WTC11 (cell line): ENCODE results near the gene GLIPR2. TPM values are rescaled to one million over a fixed set of nuclear protein-coding genes. Genes with fewer than 3 reads are reported as not detected.

Source experiments
- ATAC-seq: fragments of 200-7000 bp; cut with Tn5 transposase; 2 replicates; pipeline ENCODE4 v1.10.0; 2021; ENCODE audit warnings: mild to moderate bottlenecking, moderate library complexity
- CTCF ChIA-PET: fragments of 300-600 bp; sonication (Branson Sonifier 250); formaldehyde crosslinking; loops from one replicate; lab custom pipeline; 2021; ENCODE audit warnings: antibody characterized with exemption; lab: Charles Lee
- POLR2A ChIA-PET: fragments of 350-600 bp; sonication (Branson Sonifier 250); formaldehyde crosslinking; loops from one replicate; lab custom pipeline; 2021; ENCODE audit warnings: antibody characterized with exemption; lab: Charles Lee
- DNase-seq: peaks from one replicate; pipeline ENCODE4 v3.0.0; 2021; ENCODE audit warnings: low spot score
- H3K27ac Mint-ChIP-seq: 2 replicates; pipeline ENCODE4 v1.8.0; 2021; ENCODE audit warnings: mixed read lengths
- H3K27me3 Mint-ChIP-seq: 2 replicates; pipeline ENCODE4 v1.8.0; 2021; ENCODE audit warnings: low read depth, mild to moderate bottlenecking, moderate library complexity, mixed read lengths
- H3K36me3 Mint-ChIP-seq: 2 replicates; pipeline ENCODE4 v1.8.0; 2021; ENCODE audit warnings: mixed read lengths
- H3K4me1 Mint-ChIP-seq: 2 replicates; pipeline ENCODE4 v1.8.0; 2022; ENCODE audit warnings: mixed read lengths
- H3K4me3 Mint-ChIP-seq: 2 replicates; pipeline ENCODE4 v1.8.0; 2021; ENCODE audit warnings: mild to moderate bottlenecking, moderate library complexity, mixed read lengths
- H3K9me3 Mint-ChIP-seq: 2 replicates; pipeline ENCODE4 v1.8.0; 2021; ENCODE audit warnings: mixed read lengths
- AFF4 ChIP-seq: sonication (generic); formaldehyde crosslinking; IDR thresholded peaks from 2 replicates; pipeline ENCODE4 v1.8.1; 2023; ENCODE audit warnings: mild to moderate bottlenecking, missing genetic modification reagents, borderline replicate concordance
- CDX4 ChIP-seq: fragments of 250-450 bp; sonication (Bioruptor Pico); IDR thresholded peaks from 2 replicates; pipeline ENCODE4 v1.9.0; 2021; ENCODE audit warnings: moderate library complexity, mild to moderate bottlenecking, inconsistent platforms, borderline replicate concordance
- ERG ChIP-seq: fragments of 250-450 bp; sonication (Bioruptor Pico); IDR thresholded peaks from 2 replicates; pipeline ENCODE4 v1.8.0; 2021; ENCODE audit warnings: mild to moderate bottlenecking
- ETV6 ChIP-seq: sonication (generic); formaldehyde crosslinking; IDR thresholded peaks from 2 replicates; pipeline ENCODE4 v1.8.1; 2022; ENCODE audit warnings: mild to moderate bottlenecking, missing genetic modification reagents
- FOXJ3 ChIP-seq: sonication (generic); formaldehyde crosslinking; IDR thresholded peaks from 2 replicates; pipeline ENCODE4 v1.9.0; 2021; ENCODE audit warnings: missing genetic modification reagents, mild to moderate bottlenecking, borderline replicate concordance
- KAT7 ChIP-seq: sonication (generic); formaldehyde crosslinking; IDR thresholded peaks from 2 replicates; pipeline ENCODE4 v1.8.1; 2023; ENCODE audit warnings: missing genetic modification reagents, mild to moderate bottlenecking, borderline replicate concordance
- MAX ChIP-seq: sonication (generic); formaldehyde crosslinking; IDR thresholded peaks from 2 replicates; pipeline ENCODE4 v1.8.0; 2022; ENCODE audit warnings: mild to moderate bottlenecking, missing genetic modification reagents
- NFYB ChIP-seq: sonication (generic); formaldehyde crosslinking; conservative IDR thresholded peaks from 2 replicates; pipeline ENCODE4 v1.8.0; 2022; ENCODE audit warnings: low read depth, missing genetic modification reagents
- NR1H2 ChIP-seq: sonication (generic); formaldehyde crosslinking; IDR thresholded peaks from 2 replicates; pipeline ENCODE4 v1.9.0; 2021; ENCODE audit warnings: mild to moderate bottlenecking, moderate library complexity, missing genetic modification reagents
- OVOL2 ChIP-seq: fragments of 250-450 bp; sonication (Bioruptor Pico); IDR thresholded peaks from 2 replicates; pipeline ENCODE4 v1.9.0; 2021; ENCODE audit warnings: mild to moderate bottlenecking, borderline replicate concordance
- SMAD4 ChIP-seq: sonication (generic); formaldehyde crosslinking; IDR thresholded peaks from 2 replicates; pipeline ENCODE4 v1.8.0; 2022; ENCODE audit warnings: mild to moderate bottlenecking, missing genetic modification reagents
- ZBTB21 ChIP-seq: sonication (generic); formaldehyde crosslinking; IDR thresholded peaks from 2 replicates; pipeline ENCODE4 v1.8.1; 2023; ENCODE audit warnings: mild to moderate bottlenecking, missing genetic modification reagents, borderline replicate concordance
- ZNF425 ChIP-seq: fragments of 250-450 bp; sonication (Bioruptor Pico); conservative IDR thresholded peaks from 2 replicates; pipeline ENCODE4 v1.9.0; 2021; ENCODE audit warnings: mild to moderate bottlenecking
- total RNA-seq: library from RNA; stranded (reverse); gene quantifications from 3 replicates; pipeline ENCODE4 v1.2.3, GENCODE V29; 2021

Gene GLIPR2
- total RNA-seq, 1 experiment from 2014 or later = 3.7 TPM

- POLR2A ChIA-PET = interaction anchor here (2.0 to 3.3 kb wide), 2 partner anchors 13 to 26 kb away, joined by 8 to 24 read pairs; partner anchors contain the start of gene CLTA
- no peak for DNase-seq
- no peak for ATAC-seq
- Mint-ChIP-seq H3K36me3 (no peaks in the 10 kb centered on the region), H3K27me3 (peaks cover 7% of the 10 kb centered on the region), H3K4me3 (no peak overlapping the region)
- TF ChIP-seq MAX (CRISPR knock-in tag) = 0 out of 2 replicates have a peak, but pooled peaks have one; percentile 25
- TF ChIP-seq ERG (CRISPR knock-in tag) = no peak
- TF ChIP-seq NR1H2 (CRISPR knock-in tag) = no peak
- no peak for TF ChIP-seq AFF4 (CRISPR knock-in tag)
- no peak for TF ChIP-seq SMAD4 (CRISPR knock-in tag)
- TF ChIP-seq, all 79 proteins: peak for 1
- CTCF ChIA-PET = interaction anchor here (0.6 to 5.3 kb wide), 15 partner anchors 8 to 1552 kb away, joined by 3 to 131 read pairs (median 6); partner anchors contain the start of genes CLTA and GLIPR2
- Mint-ChIP-seq H3K27ac (0 out of 2 replicates have a peak overlapping the region, but pooled peaks have one; percentile 88), H3K9me3 (0 out of 2 replicates have a peak, but pooled peaks cover under 1% of the 10 kb centered on the region), H3K4me1 (peaks cover 49% of the 10 kb centered on the region)
Observed at GRCh38 chr9:36164372-36164771, 27.8 kb downstream of the GLIPR2 start.

- Mint-ChIP-seq H3K9me3 (no peaks in the 10 kb centered on the region), H3K4me3 (peak overlapping the region; percentile 22; the same call in 1 of the 2 replicates), H3K27me3 (peaks cover 7% of the 10 kb centered on the region), H3K36me3 (no peaks in the 10 kb centered on the region), H3K4me1 (peaks cover 49% of the 10 kb centered on the region), H3K27ac (peak overlapping the region; percentile 88)
- TF ChIP-seq OVOL2 (CRISPR knock-in tag) (no peak), ETV6 (no peak), NFYB (CRISPR knock-in tag) (no peak), ZNF425 (CRISPR knock-in tag) (no peak), ZBTB21 (no peak), FOXJ3 (CRISPR knock-in tag) (no peak)
- ChIA-PET POLR2A (interaction anchor here (3.3 kb wide), 1 partner anchor 25 kb away, joined by 24 read pairs; the partner anchor contains the start of gene CLTA), CTCF (interaction anchor here (0.7 to 5.3 kb wide), 12 partner anchors 10 to 1552 kb away, joined by 3 to 131 read pairs (median 8); partner anchors contain the start of genes CLTA and GLIPR2)
- no peak for DNase-seq
- no peak for ATAC-seq
Observed at GRCh38 chr9:36164989-36165388, 28.5 kb downstream of the GLIPR2 start.

- H3K27ac Mint-ChIP-seq = no peak overlapping the region
- ATAC-seq (no peak; the same call in 1 of the 2 replicates), DNase-seq (no peak)
- TF ChIP-seq CDX4 (no peak), KAT7 (CRISPR knock-in tag) (no peak)
- no peaks in the 10 kb centered on the region for H3K9me3 Mint-ChIP-seq
- CTCF ChIA-PET = interaction anchor here (0.6 to 5.3 kb wide), 28 partner anchors 14 to 1994 kb away, joined by 3 to 131 read pairs (median 5); partner anchors contain the start of genes CLTA, GLIPR2 and RECK
- no peaks in the 10 kb centered on the region for H3K36me3 Mint-ChIP-seq
- peaks cover 7% of the 10 kb centered on the region for H3K27me3 Mint-ChIP-seq
- POLR2A ChIA-PET = interaction anchor here (0.8 to 3.3 kb wide), 3 partner anchors 25 to 29 kb away, joined by 3 to 24 read pairs (median 7); partner anchors contain the start of genes CLTA and GLIPR2
- peaks cover 49% of the 10 kb centered on the region for H3K4me1 Mint-ChIP-seq
- H3K4me3 Mint-ChIP-seq = peak overlapping the region; percentile 33; the same call in 1 of the 2 replicates
Observed at GRCh38 chr9:36165826-36166167, 29.3 kb downstream of the GLIPR2 start.
